H9 (cell line): Measurements from ENCODE around the gene HAO1. TPM values are rescaled to one million over a fixed set of nuclear protein-coding genes. Genes with fewer than 3 reads are reported as not detected.

Source experiments
- DNase-seq: peaks from one replicate; pipeline ENCODE4 v3.0.0-alpha.2; 2017
- H2AFZ ChIP-seq: one replicate; pipeline ENCODE4 v1.6.1; 2013; ENCODE audit warnings: mild to moderate bottlenecking, low read length, control low read depth, moderate library complexity
- H2AK5ac ChIP-seq: 2 replicates; pipeline ENCODE4 v1.6.1; 2013; ENCODE audit warnings: low read length, control low read depth, mixed read lengths; ENCODE audit not compliant: insufficient read length
- H2BK120ac ChIP-seq: one replicate; pipeline ENCODE4 v1.6.1; 2013; ENCODE audit warnings: low read depth, mild to moderate bottlenecking, low read length, control low read depth, inconsistent platforms; ENCODE audit not compliant: poor library complexity, severe bottlenecking
- H2BK12ac ChIP-seq: 2 replicates; pipeline ENCODE4 v1.6.1; 2013; ENCODE audit warnings: low read length, control low read depth, mixed read lengths, low read depth; ENCODE audit not compliant: insufficient read length
- H2BK15ac ChIP-seq: 2 replicates; pipeline ENCODE4 v1.6.1; 2013; ENCODE audit warnings: low read depth, low read length, control low read depth
- H2BK20ac ChIP-seq: one replicate; pipeline ENCODE4 v1.6.1; 2013; ENCODE audit warnings: low read depth, mild to moderate bottlenecking, low read length, control low read depth, inconsistent platforms; ENCODE audit not compliant: poor library complexity, severe bottlenecking
- H2BK5ac ChIP-seq: 2 replicates; pipeline ENCODE4 v1.6.1; 2013; ENCODE audit warnings: low read length, control low read depth, mixed read lengths; ENCODE audit not compliant: insufficient read length
- H3K14ac ChIP-seq: 2 replicates; pipeline ENCODE4 v1.6.1; 2013; ENCODE audit warnings: low read length, control low read depth; ENCODE audit not compliant: insufficient read depth
- H3K18ac ChIP-seq: 2 replicates; pipeline ENCODE4 v1.6.1; 2013; ENCODE audit warnings: low read depth, mild to moderate bottlenecking, mixed read lengths, low read length, control low read depth; ENCODE audit not compliant: insufficient read length
- H3K23ac ChIP-seq: 2 replicates; pipeline ENCODE4 v1.6.1; 2013; ENCODE audit warnings: low read length, control low read depth, mixed read lengths, low read depth; ENCODE audit not compliant: insufficient read length
- H3K23me2 ChIP-seq: 2 replicates; pipeline ENCODE4 v1.6.1; 2013; ENCODE audit warnings: low read depth, mild to moderate bottlenecking, mixed read lengths, low read length, control low read depth; ENCODE audit not compliant: insufficient read length, poor library complexity, severe bottlenecking
- H3K27ac ChIP-seq: 2 replicates; pipeline ENCODE4 v1.5.1; 2013; ENCODE audit warnings: low read length, control low read depth, mixed read lengths, low read depth; ENCODE audit not compliant: insufficient read length
- H3K27me3 ChIP-seq: 2 replicates; pipeline ENCODE4 v1.6.1; 2013; ENCODE audit warnings: low read length, control low read depth, inconsistent platforms; ENCODE audit not compliant: insufficient read depth
- H3K4ac ChIP-seq: 2 replicates; pipeline ENCODE4 v1.6.1; 2013; ENCODE audit warnings: low read depth, mild to moderate bottlenecking, control low read depth, inconsistent platforms, low read length, moderate library complexity
- H3K4me1 ChIP-seq: 2 replicates; pipeline ENCODE4 v1.6.1; 2013; ENCODE audit warnings: low read length, control low read depth, inconsistent platforms; ENCODE audit not compliant: insufficient read depth
- H3K4me2 ChIP-seq: 2 replicates; pipeline ENCODE4 v1.6.1; 2013; ENCODE audit warnings: low read length, control low read depth, mixed read lengths; ENCODE audit not compliant: insufficient read length, insufficient read depth
- H3K56ac ChIP-seq: 2 replicates; pipeline ENCODE4 v1.6.1; 2013; ENCODE audit warnings: low read depth, mild to moderate bottlenecking, mixed read lengths, low read length, control low read depth; ENCODE audit not compliant: insufficient read length
- H3K79me1 ChIP-seq: 2 replicates; pipeline ENCODE4 v1.6.1; 2013; ENCODE audit warnings: low read depth, mild to moderate bottlenecking, moderate library complexity, low read length, control low read depth, inconsistent platforms; ENCODE audit not compliant: insufficient read depth, poor library complexity, severe bottlenecking
- H3K79me2 ChIP-seq: 2 replicates; pipeline ENCODE4 v1.6.1; 2013; ENCODE audit warnings: low read length, control low read depth, inconsistent platforms; ENCODE audit not compliant: insufficient read depth
- H3K9ac ChIP-seq: 2 replicates; pipeline ENCODE4 v1.6.1; 2013; ENCODE audit warnings: low read length, control low read depth, mixed read lengths; ENCODE audit not compliant: insufficient read length; ENCODE audit errors: extremely low read depth
- H3K9me3 ChIP-seq: one replicate; pipeline ENCODE4 v1.6.1; 2013; ENCODE audit warnings: low read depth, low read length, inconsistent platforms; ENCODE audit not compliant: control insufficient read depth
- H3T11ph ChIP-seq: one replicate; pipeline ENCODE4 v1.6.1; 2013; ENCODE audit warnings: mild to moderate bottlenecking, low read length, control low read depth, inconsistent platforms
- H4K20me1 ChIP-seq: one replicate; pipeline ENCODE4 v1.6.1; 2013; ENCODE audit not compliant: control insufficient read depth, insufficient read length, insufficient read depth
- H4K5ac ChIP-seq: 2 replicates; pipeline ENCODE4 v1.6.1; 2013; ENCODE audit warnings: low read depth, mild to moderate bottlenecking, mixed read lengths, low read length, control low read depth; ENCODE audit not compliant: insufficient read length
- H4K8ac ChIP-seq: replicated peaks from 2 replicates; pipeline ENCODE4 v1.6.1; 2013; ENCODE audit warnings: low read length, control low read depth, mixed read lengths, low read depth; ENCODE audit not compliant: insufficient read length
- H4K91ac ChIP-seq: 2 replicates; pipeline ENCODE4 v1.6.1; 2013; ENCODE audit warnings: low read depth, mild to moderate bottlenecking, moderate library complexity, mixed read lengths, low read length, control low read depth; ENCODE audit not compliant: insufficient read length
- H3K27ac Mint-ChIP-seq, 3 experiments: 2 replicates in 2 of 3; 3 replicates in 1 of 3; pipeline ENCODE4 v1.8.0; 2020 to 2021; ENCODE audit warnings: mixed read lengths in 3 of 3, mild to moderate bottlenecking in 1 of 3, moderate library complexity in 1 of 3
- H3K27me3 Mint-ChIP-seq: 2 replicates; pipeline ENCODE4 v1.8.0; 2021; ENCODE audit warnings: low read depth, mild to moderate bottlenecking, moderate library complexity, mixed read lengths
- H3K36me3 Mint-ChIP-seq, 3 experiments: 2 replicates in 2 of 3; 3 replicates in 1 of 3; pipeline ENCODE4 v1.8.0; 2020 to 2021; ENCODE audit warnings: low read depth in 3 of 3, mixed read lengths in 3 of 3; ENCODE audit not compliant: insufficient read depth in 1 of 3
- H3K4me1 Mint-ChIP-seq, 2 experiments: 2 replicates each; pipeline ENCODE4 v1.8.0; 2020; ENCODE audit warnings: mixed read lengths in 2 of 2
- H3K4me3 Mint-ChIP-seq, 2 experiments: 2 replicates in 1 of 2; 3 replicates in 1 of 2; pipeline ENCODE4 v1.8.0; 2020 to 2021; ENCODE audit warnings: mild to moderate bottlenecking in 2 of 2, mixed read lengths in 2 of 2, moderate library complexity in 1 of 2
- H3K9me3 Mint-ChIP-seq, 2 experiments: 2 replicates in 1 of 2; 3 replicates in 1 of 2; pipeline ENCODE4 v1.8.0; 2020; ENCODE audit warnings: mild to moderate bottlenecking in 2 of 2, mixed read lengths in 2 of 2, moderate library complexity in 1 of 2
- CTCF ChIP-seq: fragments of 200-600 bp; sonication (generic); conservative IDR thresholded peaks from 3 replicates; pipeline ENCODE4 v1.8.0; 2021; ENCODE audit warnings: antibody characterized with exemption, mild to moderate bottlenecking
- WGBS: extraction: QIAGEN DNeasy Blood & Tissue Kit; methylation state at CpG from one replicate; pipeline ENCODE4 v1.1.7; 2013; ENCODE audit warnings: missing lambda C conversion rate, low lambda C conversion rate, mixed read lengths; ENCODE audit not compliant: insufficient read length; ENCODE audit errors: extremely low coverage; 5-methylcytosine and 5-hydroxymethylcytosine counted together
- total RNA-seq: library from RNA; stranded (reverse); gene quantifications from 2 replicates; pipeline ENCODE4 v1.2.1, GENCODE V29; 2021

HAO1 gene
- total RNA-seq, 1 experiment from 2014 or later = not detected

GRCh38 chr20:7891705-7892104 is 48.6 kb downstream of the HAO1 start:
- no peak overlapping the region for H3K4me3 Mint-ChIP-seq
- no peaks in the 10 kb centered on the region for H4K20me1 ChIP-seq
- no peak overlapping the region for H2AK5ac ChIP-seq
- H3K9ac ChIP-seq = no peak overlapping the region
- H3K14ac ChIP-seq = no peak overlapping the region
- H2BK15ac ChIP-seq = no peak overlapping the region
- peaks cover 0 to 4% of the 10 kb centered on the region in 2 experiments; a peak in 2 of 5 replicates for H3K9me3 Mint-ChIP-seq
- no peaks in the 10 kb centered on the region for H3K23me2 ChIP-seq
- WGBS = no CpG with 5 or more reads among the region's 5 CpGs
- no peak overlapping the region for H3K56ac ChIP-seq
- no peak overlapping the region for H3K27ac ChIP-seq
- H3K4me1 Mint-ChIP-seq = peaks cover 4 to 6% of the 10 kb centered on the region in 2 experiments; a peak in 2 of 4 replicates
- H2AFZ ChIP-seq = no peak overlapping the region
- H2BK5ac ChIP-seq = no peak overlapping the region
- no peak for TF ChIP-seq CTCF
- H3K4me1 ChIP-seq = no peaks in the 10 kb centered on the region
- H3K79me2 ChIP-seq = no peaks in the 10 kb centered on the region
- H3K79me1 ChIP-seq = no peaks in the 10 kb centered on the region
- H3K36me3 Mint-ChIP-seq = no peaks in the 10 kb centered on the region
- no peak overlapping the region for H3T11ph ChIP-seq
- H3K27me3 ChIP-seq = no peaks in the 10 kb centered on the region
- no peak overlapping the region for H2BK12ac ChIP-seq
- no peaks in the 10 kb centered on the region for H3K27me3 Mint-ChIP-seq
- no peak overlapping the region for H2BK120ac ChIP-seq
- H3K27ac Mint-ChIP-seq = no peak overlapping the region
- no peak overlapping the region for H3K4ac ChIP-seq
- no peak overlapping the region for H3K4me2 ChIP-seq
- H3K18ac ChIP-seq = no peak overlapping the region
- H4K5ac ChIP-seq = no peak overlapping the region
- H3K23ac ChIP-seq = no peak overlapping the region
- H3K9me3 ChIP-seq = no peaks in the 10 kb centered on the region
- no peak for DNase-seq
- H4K91ac ChIP-seq = no peak overlapping the region
- H4K8ac ChIP-seq = no peak overlapping the region
- no peak overlapping the region for H2BK20ac ChIP-seq
